DLD1 (cell line): ENCODE results near the gene DPYSL4.
"Not testable (repeated sequence)": the region's sequence is repeated elsewhere in the genome, so short reads cannot be mapped to it uniquely, and the experiment has no call there.

ENCODE experiments used
- in situ Hi-C: cut with HindIII; loops from 2 replicates; pipeline ENCODE4 v1.10.0; 2017; ENCODE audit warnings: low sequenced_read_pairs

The DPYSL4 gene

GRCh38 chr10:132149271-132149670 lies 37.5 kb upstream of the DPYSL4 start:
- in situ Hi-C loops = no loop called here

GRCh38 chr10:132149917-132150316 lies 36.8 kb upstream of the DPYSL4 start:
- in situ Hi-C loops = no loop called here

GRCh38 chr10:132150777-132151176 lies 36.0 kb upstream of the DPYSL4 start:
- in situ Hi-C loops = no loop called here

GRCh38 chr10:132151286-132151950 lies 35.3 kb upstream of the DPYSL4 start:
- in situ Hi-C loops = no loop called here

GRCh38 chr10:132151951-132152505 lies 34.7 kb upstream of the DPYSL4 start:
- in situ Hi-C loops = no loop called here

- in situ Hi-C loops = no loop called here
Measured at GRCh38 chr10:132152896-132153580, 33.7 kb upstream of the DPYSL4 start.

- in situ Hi-C loops = no loop called here
Measured at GRCh38 chr10:132153616-132154217, 33.0 kb upstream of the DPYSL4 start.

GRCh38 chr10:132154440-132154839 lies 32.3 kb upstream of the DPYSL4 start:
- in situ Hi-C loops = no loop called here

- in situ Hi-C loops = no loop called here
Measured at GRCh38 chr10:132154931-132155330, 31.8 kb upstream of the DPYSL4 start.

- in situ Hi-C loops = no loop called here
Measured at GRCh38 chr10:132155723-132156381, 30.9 kb upstream of the DPYSL4 start.

- in situ Hi-C loops = no loop called here
Measured at GRCh38 chr10:132156382-132156781, 30.4 kb upstream of the DPYSL4 start.

- in situ Hi-C loops = no loop called here
Measured at GRCh38 chr10:132157101-132157500, 29.6 kb upstream of the DPYSL4 start.

GRCh38 chr10:132158122-132158741 lies 28.5 kb upstream of the DPYSL4 start:
- in situ Hi-C loops = no loop called here

- in situ Hi-C loops = no loop called here
Measured at GRCh38 chr10:132158823-132159222, 27.9 kb upstream of the DPYSL4 start.

GRCh38 chr10:132159302-132160230 lies 27.2 kb upstream of the DPYSL4 start:
- in situ Hi-C loops = not testable (repeated sequence)

GRCh38 chr10:132160231-132160630 lies 26.5 kb upstream of the DPYSL4 start:
- in situ Hi-C loops = not testable (repeated sequence)

- in situ Hi-C loops = not testable (repeated sequence)
Measured at GRCh38 chr10:132160834-132161622, 25.7 kb upstream of the DPYSL4 start.

GRCh38 chr10:132162021-132162531 lies 24.7 kb upstream of the DPYSL4 start:
- in situ Hi-C loops = no loop called here
